Progenitor cell of endocrine pancreas (in vitro differentiated cells): Measurements from ENCODE around the gene SPATA6. TPM values are rescaled to one million over a fixed set of nuclear protein-coding genes. Genes with fewer than 3 reads are reported as not detected.
"Not testable (repeated sequence)": the region's sequence is repeated elsewhere in the genome, so short reads cannot be mapped to it uniquely, and the experiment has no call there.

Experiments used
- DNase-seq: peaks from one replicate; pipeline ENCODE4 v3.0.0; 2021; ENCODE audit warnings: low spot score; ENCODE audit not compliant: unreplicated experiment
- H3K27ac Mint-ChIP-seq: 2 replicates; pipeline ENCODE4 v1.8.0; 2021; ENCODE audit warnings: mild to moderate bottlenecking, moderate library complexity, mixed read lengths
- H3K27me3 Mint-ChIP-seq: 2 replicates; pipeline ENCODE4 v1.8.0; 2021; ENCODE audit warnings: mixed read lengths
- H3K36me3 Mint-ChIP-seq: 2 replicates; pipeline ENCODE4 v1.8.0; 2022; ENCODE audit warnings: mixed read lengths; ENCODE audit not compliant: insufficient read depth
- H3K4me1 Mint-ChIP-seq: 2 replicates; pipeline ENCODE4 v1.8.0; 2021; ENCODE audit warnings: low read depth, mixed read lengths
- H3K4me3 Mint-ChIP-seq: 2 replicates; pipeline ENCODE4 v1.8.0; 2021; ENCODE audit warnings: low read depth, mild to moderate bottlenecking, moderate library complexity, mixed read lengths
- H3K9me3 Mint-ChIP-seq: 2 replicates; pipeline ENCODE4 v1.8.0; 2021; ENCODE audit warnings: low read depth, mixed read lengths
- total RNA-seq: library from RNA; stranded (reverse); gene quantifications from 2 replicates; pipeline ENCODE4 v1.2.1, GENCODE V29; 2021
- TF ChIP-seq, protein P1 (sequence below): fragments of 200-600 bp; sonication (generic); IDR thresholded peaks from one replicate; pipeline ENCODE4 v1.5.0; 2021; ENCODE audit warnings: antibody characterized with exemption, mild to moderate bottlenecking; ENCODE audit not compliant: unreplicated experiment

Gene SPATA6
- total RNA-seq, 1 donor from 2014 or later = 24.3 TPM

DNA sequence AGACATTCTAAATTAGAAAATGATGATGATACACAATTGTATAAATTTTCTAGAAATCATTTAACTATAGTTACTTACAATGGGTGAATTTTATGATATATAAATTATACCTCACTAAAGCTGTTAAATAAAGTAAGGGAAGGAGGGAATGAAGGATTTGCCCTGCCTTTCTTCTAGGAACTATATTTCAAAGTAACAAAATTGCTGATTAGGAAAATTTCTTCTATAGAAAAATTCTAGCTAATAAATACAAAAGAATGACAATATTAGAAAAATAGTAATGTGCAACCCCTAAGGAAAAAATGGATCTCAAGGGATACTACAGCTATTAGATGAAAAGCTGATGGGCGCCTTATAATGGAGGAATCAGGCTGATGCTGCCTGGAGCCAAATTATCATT, 23.1 kb downstream of the SPATA6 start:
- no peaks in the 10 kb centered on the region for H3K27me3 Mint-ChIP-seq
- H3K4me3 Mint-ChIP-seq = no peak overlapping the region
- TF ChIP-seq, protein P1, sequence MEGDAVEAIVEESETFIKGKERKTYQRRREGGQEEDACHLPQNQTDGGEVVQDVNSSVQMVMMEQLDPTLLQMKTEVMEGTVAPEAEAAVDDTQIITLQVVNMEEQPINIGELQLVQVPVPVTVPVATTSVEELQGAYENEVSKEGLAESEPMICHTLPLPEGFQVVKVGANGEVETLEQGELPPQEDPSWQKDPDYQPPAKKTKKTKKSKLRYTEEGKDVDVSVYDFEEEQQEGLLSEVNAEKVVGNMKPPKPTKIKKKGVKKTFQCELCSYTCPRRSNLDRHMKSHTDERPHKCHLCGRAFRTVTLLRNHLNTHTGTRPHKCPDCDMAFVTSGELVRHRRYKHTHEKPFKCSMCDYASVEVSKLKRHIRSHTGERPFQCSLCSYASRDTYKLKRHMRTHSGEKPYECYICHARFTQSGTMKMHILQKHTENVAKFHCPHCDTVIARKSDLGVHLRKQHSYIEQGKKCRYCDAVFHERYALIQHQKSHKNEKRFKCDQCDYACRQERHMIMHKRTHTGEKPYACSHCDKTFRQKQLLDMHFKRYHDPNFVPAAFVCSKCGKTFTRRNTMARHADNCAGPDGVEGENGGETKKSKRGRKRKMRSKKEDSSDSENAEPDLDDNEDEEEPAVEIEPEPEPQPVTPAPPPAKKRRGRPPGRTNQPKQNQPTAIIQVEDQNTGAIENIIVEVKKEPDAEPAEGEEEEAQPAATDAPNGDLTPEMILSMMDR = no peak
- H3K36me3 Mint-ChIP-seq = peaks cover 20% of the 10 kb centered on the region
- DNase-seq = no peak
- H3K9me3 Mint-ChIP-seq = peaks cover 3% of the 10 kb centered on the region
- H3K27ac Mint-ChIP-seq = no peak overlapping the region
- H3K4me1 Mint-ChIP-seq = no peaks in the 10 kb centered on the region

DNA sequence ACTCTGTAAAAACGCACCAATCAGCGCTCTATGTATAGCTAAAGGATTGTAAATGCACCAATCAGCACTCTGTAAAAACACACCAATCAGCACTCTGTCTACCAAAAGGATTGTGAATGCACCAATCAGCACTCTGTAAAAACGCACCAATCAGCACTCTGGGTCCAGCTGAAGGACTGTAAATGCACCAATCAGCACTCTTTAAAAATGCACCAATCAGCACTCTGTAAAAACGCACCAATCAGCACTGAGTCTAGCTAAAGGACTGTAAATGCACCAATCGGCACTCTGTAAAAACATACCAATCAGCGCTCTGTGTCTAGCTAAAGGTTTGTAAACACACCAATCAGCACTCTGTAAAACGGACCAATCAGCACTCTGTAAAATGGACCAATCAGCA, 27.8 kb downstream of the SPATA6 start:
- H3K27ac Mint-ChIP-seq, H3K4me3 Mint-ChIP-seq, H3K27me3 Mint-ChIP-seq, DNase-seq: not testable (repeated sequence)
- H3K36me3 Mint-ChIP-seq = peaks cover 29% of the 10 kb centered on the region
- peaks cover 11% of the 10 kb centered on the region for H3K9me3 Mint-ChIP-seq
- peaks cover 11% of the 10 kb centered on the region for H3K4me1 Mint-ChIP-seq

- Mint-ChIP-seq H3K4me3 (no peak overlapping the region), H3K27me3 (no peaks in the 10 kb centered on the region), H3K9me3 (peaks cover 11% of the 10 kb centered on the region), H3K36me3 (peaks cover 37% of the 10 kb centered on the region), H3K4me1 (peaks cover 11% of the 10 kb centered on the region), H3K27ac (no peak overlapping the region)
- TF ChIP-seq, protein P1 = no peak
- no peak for DNase-seq
Observed at GRCh38 chr1:48442864-48443619, 29.0 kb downstream of the SPATA6 start.

DNA sequence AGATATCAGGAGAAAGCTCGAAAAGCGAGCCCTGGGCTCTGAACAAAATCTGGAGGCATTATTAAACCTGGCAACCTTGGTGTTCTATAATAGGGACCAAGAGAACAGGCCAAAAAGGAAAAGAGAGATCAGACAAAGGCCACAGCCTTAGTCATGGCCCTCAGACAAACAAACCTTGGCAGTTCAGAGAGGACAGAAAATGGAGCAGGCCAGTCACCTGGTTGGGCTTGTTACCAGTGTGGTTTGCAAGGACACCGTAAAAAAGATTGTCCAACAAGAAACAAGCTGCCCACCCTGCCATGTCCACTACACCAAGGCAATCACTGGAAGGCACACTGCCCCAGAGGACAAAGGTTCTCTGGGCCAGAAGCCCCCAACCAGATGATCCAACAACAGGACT, 31.2 kb downstream of the SPATA6 start:
- peaks cover 38% of the 10 kb centered on the region for H3K36me3 Mint-ChIP-seq
- DNase-seq = not testable (repeated sequence)

DNA sequence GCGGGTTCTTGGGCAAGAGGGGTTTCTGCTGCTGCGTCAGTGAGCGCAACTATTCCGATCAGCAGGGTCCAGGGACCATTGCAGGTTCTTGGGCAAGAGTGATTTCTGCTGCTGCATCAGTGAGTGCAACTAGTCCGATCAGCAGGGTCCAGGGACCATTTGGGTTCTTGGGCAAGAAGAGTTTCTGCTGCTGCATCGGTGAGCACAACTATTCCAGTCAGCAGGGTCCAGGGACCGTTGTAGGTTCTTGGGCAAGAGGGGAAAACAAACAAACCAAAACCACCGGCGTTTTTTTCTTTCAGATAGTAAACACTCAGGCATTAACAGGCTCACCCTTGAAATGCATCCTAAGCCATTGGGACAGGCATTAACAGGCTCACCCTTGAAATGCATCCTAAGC, 32.6 kb downstream of the SPATA6 start:
- no peak for DNase-seq
- H3K27ac Mint-ChIP-seq = no peak overlapping the region
- TF ChIP-seq, protein P1 = no peak
- H3K36me3 Mint-ChIP-seq = peaks cover 37% of the 10 kb centered on the region
- no peaks in the 10 kb centered on the region for H3K27me3 Mint-ChIP-seq
- H3K9me3 Mint-ChIP-seq = peaks cover 11% of the 10 kb centered on the region
- no peak overlapping the region for H3K4me3 Mint-ChIP-seq
- peaks cover 11% of the 10 kb centered on the region for H3K4me1 Mint-ChIP-seq

More for the DNA sequence above, 31.2 kb downstream of the SPATA6 start:
- peaks cover 14% of the 10 kb centered on the region for H3K9me3 Mint-ChIP-seq
- not testable (repeated sequence) for H3K27me3 Mint-ChIP-seq, H3K4me3 Mint-ChIP-seq, H3K27ac Mint-ChIP-seq
- H3K4me1 Mint-ChIP-seq = peaks cover 11% of the 10 kb centered on the region

- H3K36me3 Mint-ChIP-seq = peaks cover 29% of the 10 kb centered on the region
- not testable (repeated sequence) for H3K4me3 Mint-ChIP-seq, H3K9me3 Mint-ChIP-seq, DNase-seq, H3K27ac Mint-ChIP-seq, H3K4me1 Mint-ChIP-seq, H3K27me3 Mint-ChIP-seq
Observed at GRCh38 chr1:48437379-48437778, 34.6 kb downstream of the SPATA6 start.

DNA sequence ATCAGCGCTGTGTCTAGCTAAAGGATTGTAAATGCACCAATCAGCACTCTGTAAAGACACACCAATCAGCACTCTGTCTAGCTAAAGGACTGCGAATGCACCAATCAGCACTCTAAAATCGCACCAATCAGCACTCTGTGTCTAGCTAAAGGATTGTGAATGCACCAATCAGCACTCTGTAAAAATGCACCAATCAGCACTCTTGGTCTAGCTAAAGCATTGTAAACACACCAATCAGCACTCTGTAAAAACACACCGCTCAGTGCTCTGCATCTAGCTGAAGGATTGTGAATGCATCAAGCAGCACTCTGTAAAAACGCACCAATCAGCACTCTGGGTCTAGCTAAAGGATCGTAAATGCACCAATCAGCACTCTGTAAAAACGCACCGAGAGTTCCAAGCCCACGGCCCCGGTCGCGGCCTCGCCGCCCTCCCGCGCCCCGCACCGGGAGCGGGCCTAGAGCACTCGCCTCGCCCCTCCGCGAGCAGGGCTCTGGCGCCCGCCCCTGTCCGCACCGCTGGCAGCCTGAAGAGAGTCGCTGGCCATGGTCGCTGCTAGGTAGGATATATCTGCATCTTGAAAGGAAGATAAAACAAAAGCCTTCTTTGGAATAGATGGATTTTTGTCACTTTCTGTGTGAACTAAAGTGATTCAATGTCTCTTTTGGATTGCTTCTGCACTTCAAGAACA, 36.5 kb downstream of the SPATA6 start:
- H3K4me1 Mint-ChIP-seq, H3K4me3 Mint-ChIP-seq, H3K27me3 Mint-ChIP-seq, H3K9me3 Mint-ChIP-seq, H3K27ac Mint-ChIP-seq, DNase-seq: not testable (repeated sequence)
- peaks cover 26% of the 10 kb centered on the region for H3K36me3 Mint-ChIP-seq
